K562 (cell line): ENCODE results near the gene RTL1. TPM values are rescaled to one million over a fixed set of nuclear protein-coding genes. Genes with fewer than 3 reads are reported as not detected.

Source experiments
- ATAC-seq: fragments of 200-7000 bp; cut with Tn5 transposase; 3 replicates; pipeline ENCODE4 v1.9.1; 2020; ENCODE audit warnings: moderate library complexity
- BruUV-seq: library from RNA; stranded (reverse); fragments of 400-500 nt; replicated peaks from 2 replicates; lab custom pipeline; 2021; lab: Mats Ljungman, UMichigan
- CTCF ChIA-PET: fragments of 300-600 bp; formaldehyde crosslinking; extraction: SDS; loops from one replicate; lab custom pipeline; 2021; ENCODE audit warnings: low intra/inter-chr PET ratio; lab: Yijun Ruan, JAX
- POLR2A ChIA-PET: fragments of 300-600, 350-650 bp; sonication (Branson Sonifier 250); formaldehyde crosslinking; extraction: SDS; loops from one replicate; lab custom pipeline; 2021; ENCODE audit warnings: antibody characterized with exemption, inconsistent platforms; lab: Yijun Ruan, JAX
- DNase-seq, 4 experiments: peaks; one replicate each; pipeline versions ENCODE4 v3.0.0 to v3.0.0-alpha.2; 2011 to 2018; ENCODE audit warnings: low spot score in 3 of 4, mixed read lengths in 3 of 4; ENCODE audit errors: extremely low read depth in 1 of 4
- FAIRE-seq: peaks from 2 replicates; lab custom pipeline; 2011; peaks lifted over from hg19 to GRCh38; lab: Jason Lieb, UNC
- H2AFZ ChIP-seq: 2 replicates; pipeline ENCODE4 v1.6.0; 2011; ENCODE audit warnings: low read depth, low read length, control low read depth, inconsistent platforms
- H3K27ac ChIP-seq: fragments of 200-600 bp; 3 replicates; pipeline ENCODE4 v1.8.0; 2011; ENCODE audit warnings: low read depth, mild to moderate bottlenecking, control low read depth, inconsistent platforms, low read length, moderate library complexity, mixed read lengths; ENCODE audit errors: extremely low read depth
- H3K27me3 ChIP-seq, 2 experiments: fragments of 300-600 bp in 1 of 2; 2 replicates in 1 of 2; 3 replicates in 1 of 2; pipeline versions ENCODE4 v1.6.0 to v1.8.0; 2011; ENCODE audit warnings: inconsistent platforms in 2 of 2, low read length in 2 of 2, mild to moderate bottlenecking in 1 of 2, mixed read lengths in 1 of 2, moderate library complexity in 1 of 2; ENCODE audit not compliant: control insufficient read depth in 2 of 2, insufficient read depth in 2 of 2
- H3K36me3 ChIP-seq: fragments of 300-600 bp; 3 replicates; pipeline ENCODE4 v1.8.0; 2011; ENCODE audit warnings: mild to moderate bottlenecking, low read length, inconsistent platforms; ENCODE audit not compliant: control insufficient read depth, insufficient read depth
- H3K4me1 ChIP-seq, 2 experiments: fragments of 200-600 bp in 1 of 2; replicated peaks in 1 of 2; 2 replicates in 1 of 2; 3 replicates in 1 of 2; pipeline versions ENCODE4 v1.5.1 to v1.8.0; 2011; ENCODE audit warnings: inconsistent platforms in 2 of 2, low read length in 2 of 2, mild to moderate bottlenecking in 1 of 2, mixed read lengths in 1 of 2, moderate library complexity in 1 of 2; ENCODE audit not compliant: control insufficient read depth in 2 of 2, insufficient read depth in 2 of 2
- H3K4me2 ChIP-seq: 2 replicates; pipeline ENCODE4 v1.6.1; 2011; ENCODE audit warnings: low read length, control low read depth, inconsistent platforms, mixed read lengths; ENCODE audit not compliant: insufficient read depth
- H3K4me3 ChIP-seq: fragments of 200-600 bp; sonication (generic), shearing (Covaris generic); 2 replicates; pipeline ENCODE4 v1.5.1; 2016; ENCODE audit warnings: control low read depth, inconsistent platforms
- H3K79me2 ChIP-seq: fragments of 200-600 bp; 3 replicates; pipeline ENCODE4 v1.8.0; 2011; ENCODE audit warnings: low read length, inconsistent platforms; ENCODE audit not compliant: control insufficient read depth, insufficient read depth
- H3K9ac ChIP-seq, 2 experiments: 2 replicates each; pipeline versions ENCODE4 v1.6.0 to v1.6.1; 2011; ENCODE audit warnings: low read depth in 2 of 2, low read length in 2 of 2, control low read depth in 1 of 2, inconsistent platforms in 1 of 2, mild to moderate bottlenecking in 1 of 2, mixed read lengths in 1 of 2; ENCODE audit not compliant: insufficient read depth in 1 of 2
- H3K9me1 ChIP-seq: one replicate; pipeline ENCODE4 v1.6.0; 2011; ENCODE audit warnings: inconsistent platforms, mild to moderate bottlenecking, low read length, moderate library complexity; ENCODE audit not compliant: control insufficient read depth, insufficient read depth
- H3K9me3 ChIP-seq: replicated peaks from 2 replicates; pipeline ENCODE4 v1.5.1; 2011; ENCODE audit warnings: low read depth, low read length, inconsistent platforms; ENCODE audit not compliant: control insufficient read depth, insufficient read depth
- H4K20me1 ChIP-seq: replicated peaks from 2 replicates; pipeline ENCODE4 v1.6.1; 2011; ENCODE audit warnings: low read length, inconsistent platforms, mixed read lengths; ENCODE audit not compliant: control insufficient read depth, insufficient read depth
- ILK ChIP-seq: fragments of 450-650 bp; IDR thresholded peaks from 2 replicates; pipeline ENCODE4 v1.6.1; 2016; ENCODE audit warnings: missing genetic modification characterization, low read depth, mild to moderate bottlenecking, missing compliant biosample characterization, moderate library complexity, borderline replicate concordance
- THAP7 ChIP-seq: fragments of 250-450 bp; sonication (Bioruptor Pico); IDR thresholded peaks from 2 replicates; pipeline ENCODE4 v1.5.0; 2021
- WGBS: fragments of 100-300 bp; shearing (Covaris generic); methylation state at CpG from one replicate; pipeline ENCODE4 v1.1.6; 2016; ENCODE audit warnings: low coverage, mixed read lengths; ENCODE audit not compliant: insufficient coverage; ENCODE audit errors: missing lambda C conversion rate; 5-methylcytosine and 5-hydroxymethylcytosine counted together
- in situ Hi-C: fragments of 300-500 bp; cut with MboI; formaldehyde crosslinking; loops from 4 replicates; pipeline ENCODE4 v1.15.0; 2018; ENCODE audit warnings: inconsistent platforms, mixed read lengths
- intact Hi-C: fragments of 100-400 bp; cut with micrococcal nuclease; formaldehyde crosslinking; loops from 2 replicates; pipeline ENCODE4 v1.14.2; 2022
- polyA plus RNA-seq, 8 experiments: library from polyadenylated mRNA; depleted of rRNA in 4 of 8; stranded (reverse) in 5 of 8; unstranded in 3 of 8; fragments of >200 nt; fragmentation: Nextera tagmentation in 2 of 8; fragmentation: Illumina TruSeq in 1 of 8; extraction: Ambion mirVana in 2 of 8; extraction: Trizol in 1 of 8; gene quantifications; 2 replicates each; pipeline versions ENCODE4 v1.2.1 to v1.2.3, GENCODE V29; 2011 to 2014; ENCODE audit warnings: inconsistent platforms in 1 of 8, missing spikeins in 1 of 8
- total RNA-seq, 7 experiments: library from RNA; depleted of rRNA in 6 of 7; stranded (reverse); fragments of >200 nt in 6 of 7; fragmentation: Illumina TruSeq in 2 of 7; extraction: Trizol in 2 of 7; gene quantifications; 2 replicates each; pipeline versions ENCODE4 v1.2.1 to v1.2.3, GENCODE V29; 2011 to 2021; ENCODE audit warnings: low replicate concordance in 1 of 7

RTL1 gene
- total and polyA plus RNA-seq, 9 of the 15 experiments (the other 6 are each of a cell fraction or from before 2014, with no cell fraction given), result not detected

GRCh38 chr14:100892496-100893227 is 10.9 kb downstream of the RTL1 start:
- Histone ChIP-seq H3K27ac (no peak overlapping the region), H2AFZ (no peak overlapping the region), H3K9ac (no peak overlapping the region), H4K20me1 (no peaks in the 10 kb centered on the region), H3K4me1 (peaks cover 0 to 4% of the 10 kb centered on the region in 2 experiments; a peak in 2 of 5 replicates), H3K9me1 (no peaks in the 10 kb centered on the region), H3K9me3 (no peaks in the 10 kb centered on the region; the same call in 1 of the 2 replicates), H3K36me3 (no peaks in the 10 kb centered on the region), H3K4me3 (no peak overlapping the region), H3K27me3 (0 out of 5 replicates have a peak, but pooled peaks cover 0 to 3% of the 10 kb centered on the region in 2 experiments)
- whole genome bisulfite sequencing, result 29% methylated on average over 15 of the region's 17 CpGs
- in situ Hi-C loops (no loop called here), intact Hi-C loops (no loop called here)
- BruUV-seq, result no TSS peak
- no peak for ATAC-seq
- CTCF ChIA-PET, result no interaction called here
- TF ChIP-seq ILK (tag) (no peak), THAP7 (CRISPR knock-in tag) (no peak)
- TF ChIP-seq, all 486 proteins: peak for 0
- Histone ChIP-seq H3K4me2 (no peak overlapping the region), H3K79me2 (no peaks in the 10 kb centered on the region)
- FAIRE-seq, result no peak
- no peak for DNase-seq
- POLR2A ChIA-PET, result no interaction called here
